Loucy (cell line): ENCODE results near the gene DLG2.

ENCODE experiments used
- H2AFZ ChIP-seq: fragments of 200-600 bp; sonication (generic); 2 replicates; pipeline ENCODE4 v1.6.0; 2016; ENCODE audit warnings: antibody characterized with exemption, mild to moderate bottlenecking, low read length, moderate library complexity
- H3F3A ChIP-seq: fragments of 200-600 bp; 2 replicates; pipeline ENCODE4 v1.6.0; 2016; ENCODE audit warnings: antibody characterized with exemption, low read depth, mild to moderate bottlenecking
- H3K27me3 ChIP-seq: fragments of 200-600 bp; sonication (generic); 2 replicates; pipeline ENCODE4 v1.6.1; 2014; ENCODE audit warnings: low read length, mild to moderate bottlenecking; ENCODE audit not compliant: insufficient read depth, poor library complexity, severe bottlenecking
- H3K36me3 ChIP-seq: fragments of 200-600 bp; sonication (generic); 2 replicates; pipeline ENCODE4 v1.6.1; 2016; ENCODE audit warnings: low read length; ENCODE audit not compliant: insufficient read depth
- H3K4me1 ChIP-seq: fragments of 200-600 bp; sonication (generic); 2 replicates; pipeline ENCODE4 v1.5.1; 2014; ENCODE audit warnings: low read length, mild to moderate bottlenecking; ENCODE audit not compliant: insufficient read depth, poor library complexity, severe bottlenecking
- H3K4me2 ChIP-seq: fragments of 200-600 bp; sonication (generic); 2 replicates; pipeline ENCODE4 v1.6.0; 2014; ENCODE audit warnings: antibody characterized with exemption, low read length, low read depth, mild to moderate bottlenecking; ENCODE audit not compliant: poor library complexity, severe bottlenecking
- H3K4me3 ChIP-seq: fragments of 200-600 bp; sonication (generic); 2 replicates; pipeline ENCODE4 v1.5.1; 2014; ENCODE audit warnings: low read length, mild to moderate bottlenecking, mixed read lengths; ENCODE audit not compliant: poor library complexity, severe bottlenecking
- H3K79me2 ChIP-seq: fragments of 200-600 bp; sonication (generic); 2 replicates; pipeline ENCODE4 v1.6.1; 2014; ENCODE audit warnings: low read length; ENCODE audit not compliant: insufficient read depth
- H3K9ac ChIP-seq: fragments of 200-600 bp; sonication (generic); 2 replicates; pipeline ENCODE4 v1.6.0; 2014; ENCODE audit warnings: mild to moderate bottlenecking, low read depth, low read length, moderate library complexity; ENCODE audit not compliant: poor library complexity, severe bottlenecking
- H3K9me2 ChIP-seq: fragments of 200-600 bp; sonication (generic); replicated peaks from 2 replicates; pipeline ENCODE4 v1.6.1; 2016; ENCODE audit warnings: low read depth, low read length, mixed read lengths
- H3K9me3 ChIP-seq: fragments of 200-600 bp; sonication (generic); 2 replicates; pipeline ENCODE4 v1.6.1; 2014; ENCODE audit warnings: mild to moderate bottlenecking, antibody characterized with exemption, low read length, low read depth; ENCODE audit not compliant: insufficient read depth
- H4K20me1 ChIP-seq: fragments of 200-600 bp; sonication (generic); 2 replicates; pipeline ENCODE4 v1.6.0; 2014; ENCODE audit warnings: antibody characterized with exemption, low read length, mild to moderate bottlenecking; ENCODE audit not compliant: insufficient read depth, poor library complexity, severe bottlenecking
- EZH2phosphoT487 ChIP-seq: fragments of 200-600 bp; IDR thresholded peaks from 2 replicates; pipeline ENCODE4 v1.6.1; 2018; ENCODE audit warnings: antibody characterized with exemption, mild to moderate bottlenecking, moderate library complexity, borderline replicate concordance
- TF ChIP-seq, protein P1 (sequence below): fragments of 200-600 bp; sonication (generic); conservative IDR thresholded peaks from 2 replicates; pipeline ENCODE4 v1.5.1; 2014; ENCODE audit warnings: mild to moderate bottlenecking, antibody characterized with exemption, low read length

Gene DLG2

DNA sequence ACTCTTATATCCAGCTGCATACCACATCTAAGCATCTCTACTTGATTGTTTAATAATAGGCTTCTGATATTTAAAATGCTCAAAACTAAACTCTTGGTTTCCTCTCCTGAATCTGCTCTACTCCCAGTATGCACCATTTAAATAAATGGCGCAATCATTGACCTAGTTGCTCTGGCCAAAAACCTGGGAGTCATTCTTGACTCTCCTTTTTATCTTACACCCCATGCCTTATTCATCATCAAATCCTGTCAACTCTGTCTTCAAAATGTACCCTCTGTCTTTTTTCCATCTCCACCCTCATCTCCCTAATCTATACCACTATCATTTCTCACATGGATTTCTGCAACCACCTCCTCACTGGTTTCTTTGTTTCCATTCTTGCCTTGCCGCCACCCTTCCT lies 1941.4 kb downstream of the DLG2 start:
- H4K20me1 ChIP-seq = no peaks in the 10 kb centered on the region
- no peaks in the 10 kb centered on the region for H3K36me3 ChIP-seq
- no peak overlapping the region for H3K4me2 ChIP-seq
- no peak overlapping the region for H3K4me3 ChIP-seq
- H3K27me3 ChIP-seq = no peaks in the 10 kb centered on the region
- H3K4me1 ChIP-seq = no peaks in the 10 kb centered on the region
- H3K79me2 ChIP-seq = no peaks in the 10 kb centered on the region
- H3K9me3 ChIP-seq = no peaks in the 10 kb centered on the region
- no peak for TF ChIP-seq EZH2phosphoT487
- TF ChIP-seq, protein P1, sequence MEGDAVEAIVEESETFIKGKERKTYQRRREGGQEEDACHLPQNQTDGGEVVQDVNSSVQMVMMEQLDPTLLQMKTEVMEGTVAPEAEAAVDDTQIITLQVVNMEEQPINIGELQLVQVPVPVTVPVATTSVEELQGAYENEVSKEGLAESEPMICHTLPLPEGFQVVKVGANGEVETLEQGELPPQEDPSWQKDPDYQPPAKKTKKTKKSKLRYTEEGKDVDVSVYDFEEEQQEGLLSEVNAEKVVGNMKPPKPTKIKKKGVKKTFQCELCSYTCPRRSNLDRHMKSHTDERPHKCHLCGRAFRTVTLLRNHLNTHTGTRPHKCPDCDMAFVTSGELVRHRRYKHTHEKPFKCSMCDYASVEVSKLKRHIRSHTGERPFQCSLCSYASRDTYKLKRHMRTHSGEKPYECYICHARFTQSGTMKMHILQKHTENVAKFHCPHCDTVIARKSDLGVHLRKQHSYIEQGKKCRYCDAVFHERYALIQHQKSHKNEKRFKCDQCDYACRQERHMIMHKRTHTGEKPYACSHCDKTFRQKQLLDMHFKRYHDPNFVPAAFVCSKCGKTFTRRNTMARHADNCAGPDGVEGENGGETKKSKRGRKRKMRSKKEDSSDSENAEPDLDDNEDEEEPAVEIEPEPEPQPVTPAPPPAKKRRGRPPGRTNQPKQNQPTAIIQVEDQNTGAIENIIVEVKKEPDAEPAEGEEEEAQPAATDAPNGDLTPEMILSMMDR = no peak
- H2AFZ ChIP-seq = no peak overlapping the region
- H3K9ac ChIP-seq = no peak overlapping the region
- no peaks in the 10 kb centered on the region for H3K9me2 ChIP-seq
- no peaks in the 10 kb centered on the region for H3F3A ChIP-seq

DNA sequence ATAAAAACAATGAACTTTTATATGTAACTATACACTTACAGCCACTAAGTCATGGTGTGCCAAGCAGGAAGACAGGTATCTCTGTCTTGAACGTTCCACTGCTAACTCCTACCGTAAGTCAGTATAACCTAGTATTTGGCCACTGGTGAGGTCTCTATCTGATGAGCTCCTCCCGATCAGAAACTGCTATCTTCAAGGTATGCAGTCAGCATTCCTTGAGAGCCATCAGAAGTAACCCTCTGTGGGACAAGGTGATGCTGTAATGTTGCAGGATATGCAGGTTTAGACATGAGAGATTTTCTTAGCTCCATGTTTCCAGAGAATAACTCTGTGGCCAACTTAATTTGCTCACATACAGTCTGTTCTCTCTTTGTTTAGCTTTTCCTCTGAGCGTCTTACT lies 1943.1 kb downstream of the DLG2 start:
- H3K9me2 ChIP-seq = no peaks in the 10 kb centered on the region
- no peak overlapping the region for H2AFZ ChIP-seq
- no peaks in the 10 kb centered on the region for H3F3A ChIP-seq
- no peak overlapping the region for H3K9ac ChIP-seq
- H3K27me3 ChIP-seq = no peaks in the 10 kb centered on the region
- H3K4me3 ChIP-seq = no peak overlapping the region
- H3K4me1 ChIP-seq = no peaks in the 10 kb centered on the region
- H3K36me3 ChIP-seq = no peaks in the 10 kb centered on the region
- H3K9me3 ChIP-seq = no peaks in the 10 kb centered on the region
- no peaks in the 10 kb centered on the region for H4K20me1 ChIP-seq
- TF ChIP-seq, protein P1 = no peak
- TF ChIP-seq EZH2phosphoT487 = no peak
- H3K79me2 ChIP-seq = no peaks in the 10 kb centered on the region
- H3K4me2 ChIP-seq = no peak overlapping the region

DNA sequence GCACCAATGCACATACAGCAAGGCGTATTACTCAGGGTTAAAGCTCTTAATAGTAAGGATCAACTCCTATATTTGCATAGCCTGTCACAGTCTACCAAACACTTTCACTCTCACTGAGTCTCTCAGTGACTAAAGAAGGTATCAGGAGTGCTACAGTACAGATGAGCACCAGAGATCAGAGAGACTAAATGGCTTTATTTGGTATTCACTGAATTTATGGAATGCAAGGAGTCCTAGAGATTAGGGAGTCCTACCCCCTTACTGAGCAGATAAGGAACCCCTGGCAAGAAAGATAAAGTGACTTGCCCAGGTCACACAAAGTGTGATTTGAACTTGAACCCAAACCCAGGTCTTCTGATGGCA lies 1944.6 kb downstream of the DLG2 start:
- Histone ChIP-seq H2AFZ (no peak overlapping the region), H3F3A (no peaks in the 10 kb centered on the region), H3K79me2 (no peaks in the 10 kb centered on the region), H3K9ac (no peak overlapping the region), H3K4me2 (no peak overlapping the region), H3K4me3 (no peak overlapping the region), H3K9me3 (no peaks in the 10 kb centered on the region), H3K27me3 (no peaks in the 10 kb centered on the region), H3K4me1 (no peaks in the 10 kb centered on the region), H4K20me1 (no peaks in the 10 kb centered on the region), H3K36me3 (no peaks in the 10 kb centered on the region), H3K9me2 (no peaks in the 10 kb centered on the region)
- TF ChIP-seq EZH2phosphoT487 = no peak
- TF ChIP-seq, protein P1 = no peak
